Stimulated activated CD8-positive, alpha-beta memory T cell treated with anti-CD3 and anti-CD28 coated beads, Interleukin-2, amount 100 ng/mL, for 48 hours (primary cell): Measurements from ENCODE around the gene COPRS.
A peak's percentile ranks its signal among the peaks of the same experiment; 100 is the strongest.
"Not testable (repeated sequence)": the region's sequence is repeated elsewhere in the genome, so short reads cannot be mapped to it uniquely, and the experiment has no call there.

Experiments
- DNase-seq, 2 donors: peaks; one replicate each; pipeline ENCODE4 v3.0.0-alpha.2; 2020; ENCODE audit warnings: low read depth in 2 of 2

The COPRS gene

GRCh38 chr17:31845291-31845690 is 13.8 kb downstream of the COPRS start:
- DNase-seq: no peak

- no peak for DNase-seq
Observed at GRCh38 chr17:31843070-31843745, 15.8 kb downstream of the COPRS start.

DNA sequence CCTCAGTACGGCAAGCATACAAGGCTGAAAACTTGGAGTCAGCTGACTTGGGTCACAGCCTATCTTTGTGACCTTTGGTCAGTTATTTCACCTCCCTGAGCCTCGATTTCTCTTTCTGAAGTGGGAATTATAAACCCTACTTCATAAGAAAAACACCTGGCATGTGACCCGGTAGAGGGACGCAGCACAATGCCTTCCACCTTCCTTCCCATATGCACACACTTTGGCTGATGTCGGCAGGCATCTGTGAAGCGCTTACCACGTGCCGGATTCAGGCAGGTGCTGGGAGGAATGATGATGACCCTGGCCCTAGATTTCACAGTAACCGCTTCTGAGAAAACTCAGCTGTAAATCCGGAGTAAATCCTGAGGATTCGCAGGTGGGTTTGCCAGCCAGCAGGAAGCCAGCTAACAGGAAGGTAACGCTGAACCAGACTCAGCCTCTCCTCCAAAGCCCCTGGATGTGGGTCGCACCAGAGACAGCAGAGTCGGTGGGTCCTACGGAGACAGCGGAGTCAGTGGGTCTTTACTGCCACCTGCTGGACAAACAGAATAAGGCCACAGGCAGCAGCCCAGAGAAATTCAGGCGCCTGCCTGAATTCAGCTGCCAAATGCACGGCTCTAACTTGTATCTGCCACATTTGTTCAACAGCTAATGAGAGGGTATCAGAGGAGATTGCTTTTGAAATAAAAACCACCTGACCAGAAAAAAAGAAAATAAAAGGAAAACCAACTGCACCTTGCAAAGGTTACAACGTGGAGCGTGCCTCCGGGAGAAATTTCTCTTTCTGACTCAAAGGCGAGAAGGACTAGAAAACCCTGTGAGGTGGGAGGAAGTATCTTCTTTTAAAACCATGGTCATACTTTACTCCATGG is 16.6 kb downstream of the COPRS start:
- peak; percentile 32 to 53 for DNase-seq

GRCh38 chr17:31841850-31842194 is 17.2 kb downstream of the COPRS start:
- DNase-seq: no peak

DNA sequence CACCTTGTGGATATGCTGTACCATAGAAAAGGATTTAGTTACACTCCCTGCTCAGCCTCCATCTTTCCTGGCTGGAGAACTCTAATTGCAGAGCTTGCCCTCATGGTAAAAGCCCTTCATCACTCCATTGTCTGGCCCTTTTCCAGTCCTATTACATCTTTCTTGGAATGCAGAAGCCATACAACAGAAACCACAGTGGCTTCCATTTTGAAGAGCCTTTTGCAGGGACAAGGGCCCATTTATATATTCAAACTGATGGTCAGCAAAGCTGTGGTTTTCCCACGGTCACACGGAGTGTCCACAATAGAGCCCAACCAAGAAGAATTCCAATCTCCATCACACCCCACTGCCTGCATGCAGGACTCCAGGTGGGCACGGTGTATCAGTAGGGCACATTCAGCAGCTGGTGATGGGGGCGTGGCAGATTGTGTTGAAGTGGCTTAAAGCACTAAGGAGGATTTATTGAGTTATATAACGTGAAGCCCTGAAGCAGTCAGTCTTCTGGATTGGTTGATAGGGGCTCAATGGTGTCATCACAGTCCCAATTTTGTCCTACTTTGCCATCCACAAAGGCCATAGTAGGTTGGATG is 20.3 kb downstream of the COPRS start:
- DNase-seq: no peak

- no peak for DNase-seq
Observed at GRCh38 chr17:31835984-31836383, 23.1 kb downstream of the COPRS start.

GRCh38 chr17:31834448-31834847 is 24.6 kb downstream of the COPRS start:
- DNase-seq: no peak

DNA sequence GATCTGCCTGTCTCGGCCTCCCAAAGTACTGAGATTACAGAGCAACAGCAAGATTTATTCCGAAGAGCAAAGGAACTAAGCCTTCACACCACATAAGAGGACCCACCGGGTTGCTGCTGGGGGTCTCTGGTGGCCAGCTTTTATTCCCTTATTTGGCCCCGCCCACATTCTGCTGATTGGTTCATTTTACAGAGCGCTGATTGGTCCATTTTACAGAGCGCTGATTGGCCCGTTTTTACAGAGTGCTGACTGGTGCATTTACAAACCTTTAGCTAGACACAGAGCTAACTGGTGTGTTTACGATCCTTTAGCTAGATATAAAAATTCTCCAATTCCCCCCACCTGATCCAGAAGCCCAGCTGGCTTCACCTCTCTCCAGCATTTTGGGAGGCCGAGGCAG is 26.3 kb downstream of the COPRS start:
- no peak for DNase-seq

DNA sequence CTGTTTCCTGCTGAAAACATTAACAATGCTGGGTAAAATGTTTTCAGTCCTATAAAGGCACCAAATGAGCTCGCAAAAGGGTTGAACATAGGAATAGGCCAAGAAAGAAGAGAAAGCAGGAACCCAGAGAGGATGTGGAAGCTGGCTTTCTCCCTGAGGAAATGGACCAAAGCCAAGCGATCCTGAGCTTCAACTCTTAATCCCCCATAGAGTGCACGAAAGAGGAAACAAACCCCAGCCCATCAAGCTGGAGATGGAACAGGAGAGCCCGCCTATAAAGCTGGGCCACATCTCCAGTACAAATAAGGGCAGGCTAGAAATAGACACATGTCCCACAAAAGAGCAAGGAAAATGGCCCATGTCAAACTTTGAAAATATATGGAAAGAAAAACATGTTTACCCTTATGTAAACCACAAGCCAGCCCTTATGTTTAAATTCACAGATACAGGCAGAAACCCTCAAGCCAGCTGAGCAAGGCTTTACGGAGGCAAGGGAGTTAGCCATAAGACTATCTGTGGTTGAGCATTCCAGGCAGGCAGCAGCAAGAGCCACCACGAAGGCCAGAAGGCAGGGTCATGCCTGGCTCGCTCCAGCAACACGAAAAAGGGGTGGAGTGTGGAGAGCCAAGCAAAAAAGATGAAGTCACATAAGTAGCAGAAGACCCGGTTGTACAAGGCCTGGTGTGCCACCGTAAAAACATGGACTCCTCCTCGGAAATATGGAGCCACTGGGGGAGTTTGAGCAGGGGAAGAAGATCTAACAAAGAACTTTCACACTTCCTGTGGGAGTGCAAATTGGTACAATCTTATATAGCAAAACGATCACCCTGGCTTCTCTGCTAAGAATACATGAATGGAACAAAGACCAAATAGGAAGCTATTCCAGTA is 27.8 kb downstream of the COPRS start:
- DNase-seq: no peak

DNA sequence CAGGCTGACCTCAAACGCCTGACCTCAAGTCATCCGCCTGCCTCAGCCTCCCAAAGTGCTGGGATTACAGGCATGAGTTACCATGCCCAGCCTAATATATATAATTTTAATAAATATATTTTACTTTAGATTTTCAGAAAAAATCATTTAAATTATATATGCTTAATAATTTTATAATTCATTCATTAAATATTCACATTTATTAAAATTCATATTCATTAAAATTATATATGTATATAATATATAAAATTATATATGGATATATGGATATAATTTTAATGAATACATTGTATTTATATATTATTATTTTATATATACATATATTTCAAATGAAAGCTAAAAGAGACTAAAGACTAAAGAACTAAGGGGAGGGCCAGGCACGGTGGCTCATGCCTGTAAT is 29.4 kb downstream of the COPRS start:
- no peak for DNase-seq

DNA sequence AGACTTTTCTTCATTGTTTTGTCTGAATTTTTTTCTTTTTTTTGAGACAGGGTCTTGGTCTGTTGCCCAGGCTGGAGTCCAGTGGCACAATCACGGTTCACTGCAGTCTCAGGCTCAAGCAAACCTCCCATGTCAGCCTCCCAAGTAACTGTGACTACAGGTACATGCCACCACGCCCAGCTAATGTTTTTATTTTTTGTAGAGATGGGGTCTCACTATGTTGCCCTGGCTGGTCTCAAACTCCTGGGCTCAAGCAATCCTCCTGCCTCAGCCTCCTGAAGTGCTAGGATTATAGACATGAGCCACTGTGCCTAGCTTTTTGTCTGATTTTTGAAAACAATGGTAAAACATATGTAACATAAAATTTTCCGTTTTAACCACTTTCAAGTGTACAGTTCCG is 30.1 kb downstream of the COPRS start:
- DNase-seq: not testable (repeated sequence)

DNA sequence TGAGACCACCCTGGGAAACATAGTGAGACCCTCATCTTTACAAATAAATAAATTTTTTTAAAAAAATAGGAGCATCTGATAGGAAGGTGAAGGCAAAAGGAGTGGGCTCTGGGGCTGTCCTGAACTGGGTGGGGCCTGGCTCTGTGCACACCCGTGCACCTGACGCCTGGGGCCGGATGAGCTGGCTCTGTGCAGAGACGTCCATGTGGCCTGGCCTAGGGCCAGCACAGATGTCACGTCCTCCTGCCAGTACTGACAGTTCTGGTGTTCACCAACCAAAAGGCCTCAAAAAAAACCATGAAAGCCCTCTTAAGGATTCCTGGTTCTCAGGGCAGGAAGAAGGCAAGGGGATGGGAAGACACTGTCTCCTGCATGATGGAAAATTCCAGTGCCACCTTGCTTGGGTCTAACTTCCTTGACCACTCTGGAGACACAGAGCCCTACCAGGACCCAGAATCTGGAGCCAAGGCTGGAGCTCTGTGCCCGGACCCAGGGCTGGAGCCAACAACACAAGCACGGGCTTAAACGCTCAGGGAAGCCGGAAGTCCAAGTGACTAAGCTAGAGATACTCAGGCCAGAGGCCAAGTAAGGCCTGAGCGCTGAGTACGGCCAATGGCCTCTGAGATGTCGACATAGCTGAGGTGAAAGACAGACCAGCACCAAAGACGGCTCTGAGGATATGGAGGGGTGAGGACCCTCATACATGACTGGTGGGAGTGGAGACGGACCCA is 32.9 kb downstream of the COPRS start:
- DNase-seq: no peak

DNA sequence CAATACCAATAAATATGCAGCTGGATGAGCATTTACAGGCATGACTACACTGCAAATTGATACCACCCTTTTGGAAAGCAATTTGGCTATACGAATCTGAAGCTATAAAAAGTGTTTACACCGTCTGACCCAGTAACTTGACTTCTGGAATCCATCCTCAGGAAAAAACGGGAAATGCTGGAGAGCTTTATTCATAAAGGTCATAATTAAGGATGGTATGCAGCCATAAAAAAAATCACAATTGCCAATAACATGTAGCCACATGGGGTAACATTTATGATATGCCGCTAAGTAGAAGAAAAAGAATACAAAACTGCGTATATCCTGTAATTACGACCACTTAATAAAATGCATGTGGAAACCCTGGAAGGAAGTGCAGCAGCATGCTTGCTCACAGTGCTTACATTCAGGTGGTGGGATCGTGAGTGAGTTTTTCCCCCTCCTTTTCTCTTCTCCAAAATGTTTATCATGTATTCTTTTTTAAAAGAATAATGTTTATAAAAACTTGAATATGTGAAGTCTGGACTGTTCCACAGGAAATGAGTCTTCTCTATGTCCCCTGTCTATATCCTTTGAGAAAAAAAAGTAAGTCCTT is 34.2 kb downstream of the COPRS start:
- DNase-seq: no peak

DNA sequence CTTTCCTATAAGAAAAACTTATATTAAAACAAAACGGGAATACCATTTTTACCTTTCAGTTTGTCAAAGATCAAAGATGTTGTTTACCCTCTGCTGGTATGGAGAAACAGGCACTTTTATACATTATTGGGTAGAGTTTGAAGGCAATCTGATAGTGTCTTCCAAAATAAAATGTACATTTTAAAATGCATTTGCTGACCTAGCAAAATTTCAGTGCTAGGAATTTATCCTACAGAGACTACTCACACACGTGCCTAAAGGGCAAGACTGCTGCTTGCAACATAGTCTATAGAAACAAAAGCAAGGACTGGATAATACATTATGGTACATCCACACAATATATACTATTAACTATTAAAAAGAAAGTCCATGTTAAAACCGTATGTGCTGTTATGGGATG is 36.0 kb downstream of the COPRS start:
- DNase-seq: no peak

DNA sequence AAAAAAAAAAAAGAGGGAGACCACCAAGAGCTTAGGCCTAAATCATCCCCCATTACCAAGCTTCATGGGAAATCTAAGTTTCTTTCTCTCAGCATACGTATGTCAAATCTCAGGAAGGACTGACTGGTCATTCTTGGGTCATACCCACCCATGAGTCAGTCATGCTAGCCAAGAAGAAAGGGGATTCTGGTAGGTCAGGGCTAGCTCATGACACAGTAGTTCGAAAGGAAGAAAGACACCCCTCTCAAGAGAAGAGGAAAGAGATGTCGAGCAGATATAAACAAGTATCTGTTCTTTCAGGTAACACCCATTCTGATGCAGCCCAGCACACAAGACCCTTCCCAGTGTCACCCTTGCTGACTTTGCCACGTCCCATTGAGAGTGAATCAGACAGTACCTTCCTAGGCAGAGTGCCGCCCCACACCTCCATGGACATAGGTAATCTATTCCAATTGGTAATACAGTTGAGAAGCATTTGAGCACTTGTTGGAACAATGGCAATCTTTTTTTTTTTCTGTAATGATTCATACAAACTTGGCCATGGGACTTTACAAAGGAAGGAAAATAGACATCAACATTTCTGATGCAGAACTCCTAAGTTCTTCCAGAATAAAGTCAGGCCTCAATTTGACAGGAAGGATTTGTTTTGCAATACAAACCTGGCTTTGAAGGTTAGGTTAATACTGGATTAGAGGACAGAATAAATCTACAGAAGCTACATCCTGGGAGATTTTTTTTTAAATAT is 38.2 kb downstream of the COPRS start:
- DNase-seq: no peak

DNA sequence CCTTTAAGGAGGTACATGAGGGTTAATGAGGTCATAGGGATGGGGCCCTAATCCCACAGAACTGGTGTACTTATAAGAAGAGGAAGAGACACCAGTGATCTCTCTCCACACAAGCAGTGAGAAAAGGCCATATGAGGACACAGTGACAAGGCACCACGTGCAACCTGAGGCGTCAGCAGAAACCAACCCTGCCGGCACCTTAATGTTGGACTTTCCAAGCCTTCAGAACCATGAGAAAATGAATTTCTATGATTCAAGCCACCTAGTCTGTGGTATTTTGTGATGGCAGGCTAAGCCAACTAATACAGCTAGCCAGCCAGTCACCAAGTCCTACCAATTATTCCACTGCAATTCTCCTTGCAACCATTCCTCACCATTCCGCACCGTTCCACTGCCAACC is 39.5 kb downstream of the COPRS start:
- DNase-seq: no peak

GRCh38 chr17:31818863-31819262 is 40.2 kb downstream of the COPRS start:
- not testable (repeated sequence) for DNase-seq

DNA sequence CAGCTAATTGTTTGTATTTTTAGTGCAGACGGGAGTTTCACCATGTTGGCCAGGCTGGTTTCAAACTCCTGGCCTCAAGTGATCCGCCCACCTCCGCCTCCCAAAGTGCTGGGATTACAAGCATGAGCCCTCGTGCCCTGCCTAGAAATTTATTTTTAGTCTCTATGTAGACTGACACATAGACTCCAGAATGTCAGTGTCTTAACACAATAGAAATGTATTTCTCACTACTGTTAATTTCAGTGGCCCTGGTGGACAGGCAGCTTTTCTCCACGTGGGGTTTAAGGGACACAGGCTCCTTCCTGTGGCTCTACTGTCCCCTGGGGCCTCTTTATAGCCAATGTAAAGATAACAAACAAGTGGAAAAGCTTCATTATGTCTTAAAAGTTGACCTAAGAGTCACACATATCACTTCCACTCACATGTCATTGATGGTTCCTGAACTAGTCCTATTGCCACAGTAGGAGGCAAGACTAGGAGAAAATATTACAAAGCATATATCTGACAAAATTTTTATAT is 43.8 kb downstream of the COPRS start:
- DNase-seq: no peak

DNA sequence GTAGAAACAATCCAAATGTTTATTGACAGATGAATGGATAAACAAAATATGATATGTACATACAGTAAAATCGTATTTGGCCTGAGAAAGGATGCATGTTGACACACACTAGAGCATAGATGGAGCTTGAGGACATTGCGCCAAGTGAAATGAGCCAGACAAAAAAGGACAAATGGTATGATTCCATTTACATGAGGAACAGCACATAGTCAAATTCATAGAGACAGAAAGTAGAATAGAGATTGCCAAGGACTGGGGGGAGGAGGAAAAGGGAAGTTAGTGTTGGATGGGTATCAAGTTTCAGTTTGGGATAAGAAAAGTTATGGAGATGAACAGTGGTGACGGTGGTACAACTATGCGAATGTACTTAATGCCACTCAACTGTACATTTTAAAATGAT is 47.9 kb downstream of the COPRS start:
- DNase-seq: no peak

DNA sequence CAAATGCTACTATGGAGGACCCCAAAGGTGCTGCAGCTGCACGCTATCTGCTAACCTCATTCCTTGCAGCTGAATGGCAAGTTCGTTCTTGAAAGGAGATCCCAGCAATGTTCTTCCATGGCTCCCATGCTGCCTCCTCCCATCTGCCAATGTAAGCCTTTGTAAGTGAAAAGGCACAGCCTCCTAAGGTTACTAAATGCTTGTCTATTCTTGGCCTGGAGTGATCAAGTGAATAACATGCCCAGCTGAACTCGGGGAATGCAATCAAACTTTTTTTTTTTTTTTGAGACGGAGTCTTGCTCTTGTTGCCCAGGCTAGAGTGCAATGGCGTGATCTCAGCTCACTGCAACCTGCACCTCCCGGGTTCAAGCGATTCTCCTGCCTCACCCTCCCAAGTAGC is 49.2 kb downstream of the COPRS start:
- not testable (repeated sequence) for DNase-seq
